Neural progenitor cell (in vitro differentiated cells): Measurements from ENCODE around the gene PVALEF.

Experiments
- EZH2 ChIP-seq: fragments of 200-600 bp; sonication (generic); IDR thresholded peaks from 2 replicates; pipeline ENCODE4 v1.6.1; 2017; ENCODE audit warnings: antibody characterized with exemption, mild to moderate bottlenecking, moderate library complexity
- EZH2phosphoT487 ChIP-seq: fragments of 200-600 bp; sonication (generic); IDR thresholded peaks from 2 replicates; pipeline ENCODE4 v1.6.1; 2017; ENCODE audit warnings: antibody characterized with exemption
- TF ChIP-seq, protein P1 (sequence below): fragments of 200-600 bp; sonication (generic); IDR thresholded peaks from 2 replicates; pipeline ENCODE4 v1.5.1; 2017; ENCODE audit warnings: antibody characterized with exemption, mild to moderate bottlenecking

DNA sequence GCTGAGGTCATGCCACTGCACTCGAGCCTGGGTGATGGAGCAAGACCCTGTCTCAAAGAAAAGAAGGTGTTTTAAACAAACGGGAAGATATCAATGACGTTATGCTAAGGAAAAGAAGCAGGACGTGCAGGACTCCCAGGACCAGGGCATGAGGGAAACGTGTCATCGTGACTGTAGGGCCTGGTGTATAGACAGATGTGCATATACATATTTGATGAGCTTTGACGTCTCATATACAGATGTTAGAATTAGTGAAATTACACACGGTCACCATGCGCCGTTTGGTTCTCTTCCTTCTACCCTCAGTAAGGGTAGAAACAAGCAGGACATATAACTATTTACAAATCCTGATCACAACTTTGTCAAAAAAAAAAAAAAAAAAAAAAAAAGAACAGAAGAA lies 17.6 kb upstream of the PVALEF start:
- TF ChIP-seq, protein P1, sequence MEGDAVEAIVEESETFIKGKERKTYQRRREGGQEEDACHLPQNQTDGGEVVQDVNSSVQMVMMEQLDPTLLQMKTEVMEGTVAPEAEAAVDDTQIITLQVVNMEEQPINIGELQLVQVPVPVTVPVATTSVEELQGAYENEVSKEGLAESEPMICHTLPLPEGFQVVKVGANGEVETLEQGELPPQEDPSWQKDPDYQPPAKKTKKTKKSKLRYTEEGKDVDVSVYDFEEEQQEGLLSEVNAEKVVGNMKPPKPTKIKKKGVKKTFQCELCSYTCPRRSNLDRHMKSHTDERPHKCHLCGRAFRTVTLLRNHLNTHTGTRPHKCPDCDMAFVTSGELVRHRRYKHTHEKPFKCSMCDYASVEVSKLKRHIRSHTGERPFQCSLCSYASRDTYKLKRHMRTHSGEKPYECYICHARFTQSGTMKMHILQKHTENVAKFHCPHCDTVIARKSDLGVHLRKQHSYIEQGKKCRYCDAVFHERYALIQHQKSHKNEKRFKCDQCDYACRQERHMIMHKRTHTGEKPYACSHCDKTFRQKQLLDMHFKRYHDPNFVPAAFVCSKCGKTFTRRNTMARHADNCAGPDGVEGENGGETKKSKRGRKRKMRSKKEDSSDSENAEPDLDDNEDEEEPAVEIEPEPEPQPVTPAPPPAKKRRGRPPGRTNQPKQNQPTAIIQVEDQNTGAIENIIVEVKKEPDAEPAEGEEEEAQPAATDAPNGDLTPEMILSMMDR: no peak
- TF ChIP-seq EZH2 (no peak), EZH2phosphoT487 (no peak)
